ENCODE measurements around the gene ZBTB38.

Gene ZBTB38

DNA sequence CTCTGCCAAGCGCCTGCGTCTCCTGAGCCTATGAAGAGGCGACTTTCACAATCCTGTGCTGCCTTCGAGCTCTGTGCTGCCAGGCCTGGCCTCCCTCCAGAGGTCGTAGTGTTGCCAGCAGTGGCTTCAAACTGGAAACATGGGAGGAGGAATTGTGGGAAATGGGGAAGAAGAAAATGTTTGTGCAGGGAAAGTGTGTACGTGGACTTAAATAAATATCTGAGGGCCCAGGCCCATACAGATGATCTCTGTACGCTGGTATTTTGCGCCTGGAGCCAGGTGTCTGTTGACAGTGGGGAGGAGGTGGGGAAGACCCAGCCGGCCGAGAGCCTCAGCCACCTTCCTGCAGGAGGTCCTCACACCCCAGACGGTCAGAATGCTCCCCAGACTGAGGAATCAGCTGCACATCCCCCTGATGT lies 44.6 kb downstream of the ZBTB38 start:
- Histone ChIP-seq H3K4me3 (replicated peaks; ENCODE audit: insufficient read depth, low read length) (no peak overlapping the region), H3K27ac (replicated peaks) (no peak overlapping the region), H3K27me3 (ENCODE audit: insufficient read depth, poor library complexity, severe bottlenecking) (no peaks in the 10 kb centered on the region)
- no peak for TF ChIP-seq GABPA (IDR thresholded peaks at IDR 0.05; ENCODE audit: low read depth)
- no peak for TF ChIP-seq SPI1 (IDR thresholded peaks at IDR 0.05; ENCODE audit: borderline replicate concordance, low read depth)
- TF ChIP-seq CTCF (IDR thresholded peaks at IDR 0.05; ENCODE audit: insufficient read depth, low read length) = no peak
- TF ChIP-seq REST (IDR thresholded peaks at IDR 0.05; ENCODE audit: insufficient replicate concordance, low read depth) = no peak
- TF ChIP-seq POLR2AphosphoS5 (IDR thresholded peaks at IDR 0.05; ENCODE audit: low read depth) = no peak
- DNase-seq (ENCODE audit: low read depth in 1 of 2, low spot score in 1 of 2) = no peak

DNA sequence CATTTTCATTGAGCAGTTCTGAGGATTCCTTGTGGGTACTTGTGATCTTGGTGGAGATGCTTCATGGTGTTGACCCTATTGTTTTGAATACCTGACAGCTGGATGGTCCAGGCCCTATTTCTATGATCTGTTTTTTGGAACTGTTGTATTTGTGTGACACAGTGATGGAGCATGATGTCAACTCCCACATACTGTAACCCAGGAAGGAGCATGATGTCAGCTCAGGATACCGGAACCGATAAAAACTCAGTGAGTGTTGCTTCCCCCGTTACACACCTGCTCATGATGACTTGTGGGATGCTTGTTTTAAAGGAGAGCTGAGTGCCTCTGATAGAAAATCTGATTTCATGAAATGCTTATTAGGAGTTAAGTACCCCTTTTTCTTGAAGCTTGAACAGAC lies 45.1 kb downstream of the ZBTB38 start:
- Histone ChIP-seq H3K27ac (replicated peaks) (no peak overlapping the region), H3K4me3 (replicated peaks; ENCODE audit: insufficient read depth, low read length) (no peak overlapping the region), H3K27me3 (ENCODE audit: insufficient read depth, poor library complexity, severe bottlenecking) (no peaks in the 10 kb centered on the region)
- no peak for DNase-seq (ENCODE audit: low read depth in 1 of 2, low spot score in 1 of 2)
- TF ChIP-seq CTCF (IDR thresholded peaks at IDR 0.05; ENCODE audit: insufficient read depth, low read length) (no peak), POLR2AphosphoS5 (IDR thresholded peaks at IDR 0.05; ENCODE audit: low read depth) (no peak), SPI1 (IDR thresholded peaks at IDR 0.05; ENCODE audit: borderline replicate concordance, low read depth) (no peak), GABPA (IDR thresholded peaks at IDR 0.05; ENCODE audit: low read depth) (no peak), REST (IDR thresholded peaks at IDR 0.05; ENCODE audit: insufficient replicate concordance, low read depth) (no peak)

DNA sequence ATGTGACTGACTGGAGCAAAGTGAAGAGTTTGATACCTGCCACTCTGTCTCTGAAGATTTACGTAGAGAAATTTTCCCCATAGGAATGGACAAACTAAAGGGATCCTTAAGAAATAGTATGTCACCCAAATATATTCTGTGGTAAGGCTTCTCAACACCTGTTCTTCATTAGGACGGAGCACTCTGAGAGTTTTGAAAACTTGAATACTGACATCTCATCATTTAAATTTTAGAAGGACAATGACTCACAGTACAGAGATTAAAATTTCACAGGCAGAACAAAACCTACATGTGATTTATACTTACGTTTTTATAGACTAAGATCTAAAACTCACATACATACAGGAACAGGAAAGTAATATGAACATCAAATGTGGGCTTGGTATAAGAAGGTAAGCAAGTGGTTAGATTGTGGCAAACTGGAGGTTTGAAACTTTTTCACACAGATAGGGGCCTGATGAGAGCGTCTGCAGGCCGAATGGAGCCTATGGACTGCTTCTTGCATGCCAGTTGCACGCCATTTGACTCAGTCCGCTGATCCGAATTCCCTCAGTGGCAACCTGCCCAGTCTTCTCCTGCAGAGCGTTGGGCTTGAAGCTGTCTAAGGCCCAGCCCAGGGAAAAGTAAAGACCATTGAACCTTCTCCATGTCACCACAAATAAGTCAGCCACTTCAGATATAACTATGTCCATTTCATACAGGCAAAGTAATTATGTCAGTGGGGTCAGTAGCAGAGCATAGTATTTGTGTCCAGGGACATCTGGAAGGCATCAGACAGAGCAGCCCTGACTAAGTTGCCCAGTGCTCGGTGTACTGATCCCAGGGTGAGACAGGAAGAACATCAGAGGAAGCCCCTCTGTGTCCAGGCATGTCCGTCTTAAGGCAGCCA lies 45.7 kb downstream of the ZBTB38 start:
- H3K27ac ChIP-seq (replicated peaks) = no peak overlapping the region
- H3K27me3 ChIP-seq (ENCODE audit: insufficient read depth, poor library complexity, severe bottlenecking) = no peaks in the 10 kb centered on the region
- TF ChIP-seq GABPA (IDR thresholded peaks at IDR 0.05; ENCODE audit: low read depth) (no peak), SPI1 (IDR thresholded peaks at IDR 0.05; ENCODE audit: borderline replicate concordance, low read depth) (no peak), POLR2AphosphoS5 (IDR thresholded peaks at IDR 0.05; ENCODE audit: low read depth) (no peak), REST (IDR thresholded peaks at IDR 0.05; ENCODE audit: insufficient replicate concordance, low read depth) (no peak), CTCF (IDR thresholded peaks at IDR 0.05; ENCODE audit: insufficient read depth, low read length) (no peak)
- DNase-seq (ENCODE audit: low read depth in 1 of 2, low spot score in 1 of 2) = no peak
- no peak overlapping the region for H3K4me3 ChIP-seq (replicated peaks; ENCODE audit: insufficient read depth, low read length)
